CD14-positive monocyte (primary cell): ENCODE results near the gene MAML3. TPM values are rescaled to one million over a fixed set of nuclear protein-coding genes. Genes with fewer than 3 reads are reported as not detected.
A peak's percentile ranks its signal among the peaks of the same experiment; 100 is the strongest.

Experiments used
- DNase-seq, 3 donors: peaks; one replicate each; pipeline ENCODE4 v3.0.0-alpha.2; 2011 to 2022
- H2AFZ ChIP-seq: 2 replicates; pipeline ENCODE4 v1.6.0; 2012; ENCODE audit warnings: mild to moderate bottlenecking, low read depth, low read length, inconsistent platforms; ENCODE audit not compliant: insufficient read depth, poor library complexity, severe bottlenecking
- H3K27ac ChIP-seq, 2 donors: 1 replicate in 1 of 2; 2 replicates in 1 of 2; pipeline ENCODE4 v1.5.1; 2012 to 2013; ENCODE audit warnings: low read length in 2 of 2, control low read depth in 1 of 2, inconsistent platforms in 1 of 2, low read depth in 1 of 2, mild to moderate bottlenecking in 1 of 2
- H3K27me3 ChIP-seq, 2 donors: one replicate each; pipeline versions ENCODE4 v1.6.0 to v1.6.1; 2011 to 2013; ENCODE audit warnings: low read length in 2 of 2; ENCODE audit not compliant: control insufficient read depth in 2 of 2, insufficient read depth in 2 of 2
- H3K36me3 ChIP-seq, 2 donors: replicated peaks in 1 of 2; 1 replicate in 1 of 2; 2 replicates in 1 of 2; pipeline versions ENCODE4 v1.5.1 to v1.6.1; 2012 to 2013; ENCODE audit warnings: low read length in 2 of 2, control low read depth in 1 of 2, inconsistent platforms in 1 of 2, mild to moderate bottlenecking in 1 of 2; ENCODE audit not compliant: insufficient read depth in 2 of 2, control insufficient read depth in 1 of 2
- H3K4me1 ChIP-seq, 2 donors: 1 replicate in 1 of 2; 2 replicates in 1 of 2; pipeline versions ENCODE4 v1.5.1 to v1.6.1; 2012 to 2013; ENCODE audit warnings: low read length in 2 of 2, control low read depth in 1 of 2, inconsistent platforms in 1 of 2, mild to moderate bottlenecking in 1 of 2, moderate library complexity in 1 of 2; ENCODE audit not compliant: insufficient read depth in 2 of 2, control insufficient read depth in 1 of 2
- H3K4me2 ChIP-seq: replicated peaks from 2 replicates; pipeline ENCODE3; 2012; ENCODE audit warnings: low read length, moderate library complexity, mild to moderate bottlenecking; ENCODE audit not compliant: poor library complexity, severe bottlenecking; ENCODE audit errors: extremely low read depth
- H3K4me3 ChIP-seq, 3 experiments: fragments of 200-600 bp in 1 of 3; sonication (generic) in 1 of 3; replicated peaks in 1 of 3; 1 replicate in 2 of 3; 2 replicates in 1 of 3; pipeline ENCODE4 v1.5.1; 2011 to 2013; ENCODE audit warnings: low read length in 3 of 3, mild to moderate bottlenecking in 3 of 3, control low read depth in 2 of 3, low read depth in 2 of 3, inconsistent platforms in 1 of 3, moderate library complexity in 1 of 3
- H3K79me2 ChIP-seq: 2 replicates; pipeline ENCODE4 v1.6.0; 2012; ENCODE audit warnings: mild to moderate bottlenecking, control low read depth, inconsistent platforms, low read length, moderate library complexity; ENCODE audit not compliant: insufficient read depth
- H3K9ac ChIP-seq: 2 replicates; pipeline ENCODE4 v1.6.0; 2017; ENCODE audit warnings: low read length, mild to moderate bottlenecking; ENCODE audit not compliant: insufficient read depth, poor library complexity, severe bottlenecking
- H3K9me3 ChIP-seq, 2 donors: replicated peaks in 1 of 2; 1 replicate in 1 of 2; 2 replicates in 1 of 2; pipeline versions ENCODE4 v1.5.1 to v1.6.1; 2012 to 2013; ENCODE audit warnings: low read length in 2 of 2, control low read depth in 1 of 2; ENCODE audit not compliant: control insufficient read depth in 1 of 2, insufficient read depth in 1 of 2
- H4K20me1 ChIP-seq: 2 replicates; pipeline ENCODE4 v1.6.0; 2012; ENCODE audit warnings: mild to moderate bottlenecking, low read length, control low read depth, moderate library complexity; ENCODE audit not compliant: insufficient read depth
- H3K27ac Mint-ChIP-seq, 7 donors: one replicate each; pipeline ENCODE4 v1.8.0; 2020; ENCODE audit warnings: mild to moderate bottlenecking in 7 of 7, mixed read lengths in 7 of 7, moderate library complexity in 6 of 7, inconsistent platforms in 2 of 7
- H3K27me3 Mint-ChIP-seq, 3 donors: one replicate each; pipeline ENCODE4 v1.8.0; 2021 to 2022; ENCODE audit warnings: low read depth in 3 of 3, mild to moderate bottlenecking in 3 of 3, mixed read lengths in 3 of 3, moderate library complexity in 3 of 3, inconsistent platforms in 1 of 3
- H3K36me3 Mint-ChIP-seq, 2 donors: one replicate each; pipeline ENCODE4 v1.8.0; 2020; ENCODE audit warnings: mixed read lengths in 2 of 2, inconsistent platforms in 1 of 2, mild to moderate bottlenecking in 1 of 2
- H3K4me1 Mint-ChIP-seq: one replicate; pipeline ENCODE4 v1.8.0; 2020; ENCODE audit warnings: mild to moderate bottlenecking, mixed read lengths
- H3K4me3 Mint-ChIP-seq, 2 donors: one replicate each; pipeline ENCODE4 v1.8.0; 2020; ENCODE audit warnings: mild to moderate bottlenecking in 2 of 2, mixed read lengths in 2 of 2, moderate library complexity in 1 of 2
- H3K9me3 Mint-ChIP-seq, 7 donors: one replicate each; pipeline ENCODE4 v1.8.0; 2020 to 2022; ENCODE audit warnings: mixed read lengths in 7 of 7, mild to moderate bottlenecking in 6 of 7, moderate library complexity in 6 of 7, inconsistent platforms in 2 of 7
- CTCF ChIP-seq: fragments of 200-600 bp; IDR thresholded peaks from one replicate; pipeline ENCODE4 v1.8.0; 2022; ENCODE audit warnings: antibody characterized with exemption, mild to moderate bottlenecking
- WGBS: methylation state at CpG from one replicate; pipeline ENCODE4 v1.1.5; 2013; ENCODE audit warnings: missing lambda C conversion rate; ENCODE audit not compliant: insufficient coverage; 5-methylcytosine and 5-hydroxymethylcytosine counted together
- intact Hi-C, 2 donors: fragments of 100-400 bp; cut with micrococcal nuclease; formaldehyde crosslinking; loops; one replicate each; pipeline versions ENCODE4 v1.15.0 to v1.15.1; 2023
- polyA plus RNA-seq, 3 donors: library from polyadenylated mRNA; depleted of rRNA in 1 of 3; unstranded in 2 of 3; stranded (reverse) in 1 of 3; fragments of 300-500 nt in 2 of 3; fragments of >200 nt in 1 of 3; fragmentation: Illumina TruSeq in 2 of 3; gene quantifications; 1 replicate in 2 of 3; 2 replicates in 1 of 3; pipeline ENCODE4 v1.2.3, GENCODE V29; 2012 to 2021

The MAML3 gene
- polyA plus RNA-seq, 3 donors, result 1.5 to 6.5 (median 2.3) TPM

DNA sequence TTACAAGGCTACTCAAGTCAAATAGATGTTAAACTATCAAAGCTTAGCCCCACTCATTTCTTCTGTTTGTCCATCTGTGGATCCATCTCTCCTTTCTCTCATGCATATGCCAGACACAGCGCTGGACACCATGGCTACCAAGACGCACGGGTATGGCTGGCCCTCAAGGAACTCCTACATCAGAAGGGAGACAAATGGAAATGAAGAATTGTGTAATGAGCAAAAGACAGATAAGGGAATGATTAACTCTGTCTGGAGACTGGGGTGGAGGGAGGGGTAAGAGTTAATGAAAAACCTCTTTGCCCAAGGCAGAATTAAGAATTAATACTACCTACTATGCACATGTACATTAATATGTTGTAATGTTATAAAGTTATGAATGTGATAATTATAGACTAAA, 400.3 kb downstream of the MAML3 start:
- H3K4me1 ChIP-seq, result peaks cover 2% of the 10 kb centered on the region in 2 donors
- H3K27me3 ChIP-seq, result no peaks in the 10 kb centered on the region
- DNase-seq, result no peak
- no peaks in the 10 kb centered on the region for H3K9me3 ChIP-seq
- no peak for TF ChIP-seq CTCF
- 100% methylated on average over 2 of the region's 3 CpGs for WGBS
- peaks cover 10% of the 10 kb centered on the region for H3K4me1 Mint-ChIP-seq
- H3K36me3 Mint-ChIP-seq, result peaks cover 2 to 4% of the 10 kb centered on the region in 2 donors
- H3K4me3 Mint-ChIP-seq, result no peak overlapping the region
- peak overlapping the region in 1 of 7 donors; percentile 36 for H3K27ac Mint-ChIP-seq
- no peak overlapping the region for H3K4me2 ChIP-seq
- peaks cover 0 to 2% (median 0%) of the 10 kb centered on the region in 3 donors for H3K27me3 Mint-ChIP-seq
- no peaks in the 10 kb centered on the region for H3K36me3 ChIP-seq
- no peak overlapping the region for H3K9ac ChIP-seq
- H3K27ac ChIP-seq, result no peak overlapping the region
- no peak overlapping the region for H3K4me3 ChIP-seq
- peaks cover 3% of the 10 kb centered on the region for H3K79me2 ChIP-seq
- no peaks in the 10 kb centered on the region for H3K9me3 Mint-ChIP-seq
- intact Hi-C loops, result no loop called here
- H2AFZ ChIP-seq, result no peak overlapping the region
- peaks cover 9% of the 10 kb centered on the region for H4K20me1 ChIP-seq

DNA sequence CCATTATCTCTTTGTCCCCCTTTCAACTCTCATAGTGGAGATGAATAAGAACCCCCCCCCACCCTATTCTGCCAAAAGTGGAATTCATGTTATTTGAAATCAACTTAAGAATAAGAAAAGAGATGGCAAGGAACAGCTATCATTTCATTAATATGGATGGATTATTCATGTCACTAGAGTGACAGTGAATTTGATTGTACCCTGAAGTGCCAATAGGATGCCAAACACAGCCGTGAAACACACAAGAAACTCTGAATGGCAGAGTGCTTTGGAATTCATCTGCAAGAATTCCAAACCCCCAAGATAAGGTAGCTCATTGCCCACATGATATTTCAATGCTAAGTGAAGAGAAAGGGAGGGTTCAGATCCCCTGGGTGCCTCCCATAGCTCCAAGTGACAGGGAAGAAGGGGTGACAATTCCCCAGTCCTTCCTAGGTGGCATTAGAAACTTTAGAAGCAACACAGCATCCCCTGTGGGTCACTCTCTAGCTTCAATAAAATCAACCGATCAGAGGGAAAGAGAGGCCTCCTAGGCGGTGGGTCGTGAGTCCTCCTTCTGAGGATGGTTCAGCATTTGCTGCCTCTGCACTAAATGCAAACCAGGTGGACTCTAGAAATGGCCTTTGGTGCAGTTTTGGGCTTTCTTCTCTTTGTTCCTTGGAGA, 404.0 kb downstream of the MAML3 start:
- no peak for TF ChIP-seq CTCF
- H3K4me2 ChIP-seq, result no peak overlapping the region
- Mint-ChIP-seq H3K27ac (no peak overlapping the region), H3K9me3 (no peaks in the 10 kb centered on the region), H3K27me3 (peaks cover 0 to 2% (median 0%) of the 10 kb centered on the region in 3 donors), H3K4me3 (no peak overlapping the region), H3K4me1 (peaks cover 27% of the 10 kb centered on the region), H3K36me3 (peaks cover 0 to 10% of the 10 kb centered on the region in 2 donors)
- H3K9ac ChIP-seq, result no peak overlapping the region
- H2AFZ ChIP-seq, result no peak overlapping the region
- H3K79me2 ChIP-seq, result peaks cover 3% of the 10 kb centered on the region
- no peak overlapping the region for H3K4me3 ChIP-seq
- peaks cover 9% of the 10 kb centered on the region for H4K20me1 ChIP-seq
- intact Hi-C loops, result no loop called here
- H3K36me3 ChIP-seq, result no peaks in the 10 kb centered on the region
- WGBS, result 100% methylated on average over 2 of the region's 4 CpGs
- peaks cover 5 to 8% of the 10 kb centered on the region in 2 donors for H3K4me1 ChIP-seq
- no peak overlapping the region for H3K27ac ChIP-seq
- H3K27me3 ChIP-seq, result no peaks in the 10 kb centered on the region
- H3K9me3 ChIP-seq, result no peaks in the 10 kb centered on the region
- no peak for DNase-seq
